Tongue (tissue), 2 donors: ENCODE results near the gene DNAJC7. TPM values are rescaled to one million over a fixed set of nuclear protein-coding genes. Genes with fewer than 3 reads are reported as not detected.
"Not testable (repeated sequence)": the region's sequence is repeated elsewhere in the genome, so short reads cannot be mapped to it uniquely, and the experiment has no call there.

ENCODE experiments used
- DNase-seq: peaks from one replicate; pipeline ENCODE4 v3.0.0-alpha.2; 2015
- total RNA-seq: library from RNA; depleted of rRNA; stranded (reverse); fragments of >200 nt; gene quantifications from one replicate; pipeline ENCODE4 v1.2.3, GENCODE V29; 2014

Gene DNAJC7
- total RNA-seq, 1 donor from 2014 or later = 71.7 TPM

DNA sequence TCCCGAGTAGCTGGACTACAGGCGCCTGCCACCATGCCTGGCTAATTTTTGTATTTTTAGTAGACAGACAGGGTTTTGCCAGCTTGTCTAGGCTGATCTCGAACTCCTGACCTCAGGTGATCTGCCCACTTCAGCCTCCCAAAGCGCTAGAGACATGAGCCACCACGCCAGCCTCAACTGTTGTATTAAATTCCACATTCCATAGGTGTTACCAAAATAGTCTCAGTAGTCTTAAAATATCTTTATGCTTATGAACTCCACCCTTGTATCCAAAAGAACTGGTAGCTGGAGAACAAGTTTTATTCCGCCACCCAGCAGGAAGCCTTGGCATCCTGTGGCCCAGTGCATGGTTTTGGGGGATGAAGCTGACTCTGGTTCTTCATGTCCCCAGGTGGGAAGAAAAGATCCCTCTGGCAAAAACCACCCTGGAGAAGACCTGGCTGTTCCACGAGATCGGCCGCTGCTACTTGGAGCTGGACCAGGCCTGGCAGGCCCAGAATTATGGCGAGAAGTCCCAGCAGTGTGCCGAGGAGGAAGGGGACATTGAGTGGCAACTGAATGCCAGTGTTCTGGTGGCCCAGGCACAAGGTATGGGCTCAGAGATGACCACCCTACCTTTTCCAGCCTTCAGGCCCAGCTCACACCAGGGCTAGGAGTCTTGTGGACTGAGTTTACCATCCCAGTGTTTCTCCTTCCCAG is 68.3 kb downstream of the DNAJC7 start:
- DNase-seq = no peak

DNA sequence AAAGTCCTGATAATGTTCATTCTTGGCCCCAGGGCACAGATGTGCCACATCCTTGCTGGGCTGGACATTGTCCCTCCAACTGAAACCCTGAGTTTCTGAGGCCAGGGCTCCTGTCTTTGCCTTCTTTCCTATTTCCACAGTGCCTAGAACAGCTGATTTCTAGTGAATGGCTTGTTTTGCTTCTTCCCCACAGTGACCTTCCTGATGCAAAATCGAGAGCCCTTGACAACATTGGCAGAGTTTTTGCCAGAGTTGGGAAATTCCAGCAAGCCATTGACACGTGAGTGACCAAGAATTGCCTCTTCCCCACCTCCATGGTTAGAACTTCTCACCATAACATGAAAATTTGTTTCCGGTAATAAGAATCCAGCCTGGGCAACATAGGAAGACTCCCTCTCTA is 72.3 kb downstream of the DNAJC7 start:
- no peak for DNase-seq

GRCh38 chr17:41943492-41943891 is 73.7 kb downstream of the DNAJC7 start:
- no peak for DNase-seq

DNA sequence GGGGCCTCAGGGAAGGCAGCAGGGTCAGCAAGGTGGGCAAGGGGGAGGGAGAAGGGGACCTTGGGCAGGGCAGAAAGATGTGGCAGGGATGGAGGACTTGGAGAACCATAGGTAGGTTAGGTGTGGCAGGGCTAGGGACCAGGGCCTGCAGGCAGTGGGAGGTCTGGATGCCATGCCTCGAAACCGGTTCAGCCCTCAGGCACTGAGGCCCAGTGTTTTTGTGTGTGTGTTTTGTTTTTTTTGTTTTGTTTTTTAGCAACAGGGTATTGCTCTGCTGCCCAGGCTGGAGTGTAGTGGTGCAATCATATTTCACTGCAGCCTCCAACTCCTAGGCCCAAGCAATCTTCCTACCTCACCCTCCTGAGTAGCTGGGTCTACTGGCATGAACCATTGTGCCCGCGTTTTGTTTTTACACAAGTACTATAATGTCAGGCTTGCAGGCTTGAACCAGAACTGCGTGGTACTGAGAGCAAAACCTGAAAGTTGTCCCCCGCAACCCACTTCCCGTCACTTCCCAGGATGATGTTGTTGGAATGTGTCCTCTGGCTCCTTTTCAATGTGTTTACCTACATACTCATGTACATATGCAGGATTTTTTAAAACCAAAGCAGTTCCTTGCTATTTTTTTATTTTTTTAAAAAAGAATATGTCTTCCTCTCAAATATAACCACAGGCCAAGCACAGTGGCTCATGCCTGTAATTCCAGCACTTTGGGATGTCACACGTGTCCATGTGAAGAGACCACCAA is 74.4 kb downstream of the DNAJC7 start:
- DNase-seq = no peak

GRCh38 chr17:41941168-41941567 is 76.1 kb downstream of the DNAJC7 start:
- DNase-seq = no peak

DNA sequence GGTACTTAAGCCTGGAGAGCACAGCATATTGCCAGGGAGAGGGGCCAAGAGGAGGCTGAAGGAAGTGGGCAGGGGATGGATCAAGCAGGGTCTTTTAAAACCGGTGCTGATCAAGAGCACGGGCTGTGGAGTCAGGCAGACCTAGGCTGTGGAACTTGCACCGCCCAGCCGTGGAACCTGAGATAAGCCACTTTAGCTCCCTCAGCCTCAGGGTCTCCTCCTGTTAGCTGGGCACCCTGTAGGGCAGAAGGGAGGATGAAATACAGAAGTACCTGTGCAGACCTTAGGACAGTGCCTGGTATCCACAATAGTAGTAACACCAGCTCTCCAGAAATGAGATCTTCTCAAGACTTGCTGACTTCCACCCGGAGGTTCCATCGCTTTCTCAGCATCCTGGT is 77.5 kb downstream of the DNAJC7 start:
- DNase-seq = no peak

- DNase-seq = no peak
Observed at GRCh38 chr17:41939044-41939692, 78.1 kb downstream of the DNAJC7 start.

GRCh38 chr17:41937970-41938954 is 79.0 kb downstream of the DNAJC7 start:
- DNase-seq = no peak

GRCh38 chr17:41935641-41936040 is 81.6 kb downstream of the DNAJC7 start:
- DNase-seq = no peak

- DNase-seq = no peak
Observed at GRCh38 chr17:41932816-41933389, 84.3 kb downstream of the DNAJC7 start.

GRCh38 chr17:41931715-41932114 is 85.5 kb downstream of the DNAJC7 start:
- not testable (repeated sequence) for DNase-seq

DNA sequence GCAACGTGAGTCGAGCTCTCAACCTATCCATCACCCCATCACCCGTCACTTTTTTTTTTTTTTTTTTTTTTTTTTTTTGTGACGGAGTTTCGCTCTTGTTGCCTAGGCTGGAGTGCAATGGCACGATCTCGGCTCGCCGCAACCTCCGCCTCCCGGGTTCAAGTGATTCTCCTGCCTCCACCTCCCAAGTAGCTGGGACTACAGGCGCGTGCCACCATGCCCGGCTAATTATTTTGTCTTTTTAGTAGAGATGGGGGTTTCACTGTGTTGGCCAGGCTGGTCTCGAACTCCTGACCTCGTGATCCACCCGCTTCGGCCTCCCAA is 86.4 kb downstream of the DNAJC7 start:
- not testable (repeated sequence) for DNase-seq

GRCh38 chr17:41930009-41930832 is 87.0 kb downstream of the DNAJC7 start, which contains the start of gene ODAD4:
Gene ODAD4, plus strand, starts transcription at chr17:41930617. Its CDS starts 107 bp downstream, at chr17:41930724.
- DNase-seq = peak; percentile 98

- no peak for DNase-seq
Observed at GRCh38 chr17:41928693-41929251, 88.5 kb downstream of the DNAJC7 start.

Other genes with a start within 250 kb of the DNAJC7 start
- 194 TPM for gene JUP, start 230.7 kb downstream of the DNAJC7 start, total RNA-seq
- 40.8 TPM for gene P3H4, start 205.5 kb downstream of the DNAJC7 start, total RNA-seq
- 84.5 TPM for gene FKBP10, start 204.4 kb downstream of the DNAJC7 start, total RNA-seq
- 42.7 TPM for gene NT5C3B, start 181.2 kb downstream of the DNAJC7 start, total RNA-seq
- gene KLHL10, start 179.6 kb downstream of the DNAJC7 start, total RNA-seq = 0.41 TPM
- 30.0 TPM for gene KLHL11, start 152.0 kb downstream of the DNAJC7 start, total RNA-seq
- 58.4 TPM for gene ACLY, start 98.5 kb downstream of the DNAJC7 start, total RNA-seq
- not detected for gene ODAD4, start 86.8 kb downstream of the DNAJC7 start, total RNA-seq
- gene CNP, start 50.6 kb downstream of the DNAJC7 start, total RNA-seq = 45.2 TPM
- gene NKIRAS2, start 2.7 kb upstream of the DNAJC7 start, total RNA-seq = 23.6 TPM
- 2.3 TPM for gene C17orf113, start 33.2 kb upstream of the DNAJC7 start, total RNA-seq
- 0.41 TPM for gene ZNF385C, start 81.0 kb upstream of the DNAJC7 start, total RNA-seq
- gene DHX58, start 95.3 kb upstream of the DNAJC7 start, total RNA-seq = 14.4 TPM
- gene KAT2A, start 103.9 kb upstream of the DNAJC7 start, total RNA-seq = 19.9 TPM
- not detected for gene HSPB9, start 105.4 kb upstream of the DNAJC7 start, total RNA-seq
- gene RAB5C, start 137.6 kb upstream of the DNAJC7 start, total RNA-seq = 38.8 TPM
- not detected for gene KCNH4, start 163.7 kb upstream of the DNAJC7 start, total RNA-seq
- not detected for gene HCRT, start 168.0 kb upstream of the DNAJC7 start, total RNA-seq
- 20.0 TPM for gene GHDC, start 177.1 kb upstream of the DNAJC7 start, total RNA-seq